OCI-LY7 (cell line): Measurements from ENCODE around the gene TLE5. TPM values are rescaled to one million over a fixed set of nuclear protein-coding genes. Genes with fewer than 3 reads are reported as not detected.
A peak's percentile ranks its signal among the peaks of the same experiment; 100 is the strongest.

Source experiments
- BruUV-seq: library from RNA; stranded (reverse); fragments of 400-500 nt; replicated peaks from 2 replicates; lab custom pipeline; 2021; lab: Mats Ljungman, UMichigan
- CTCF ChIA-PET: fragments of 300-600 bp; sonication (Branson Sonifier 250); formaldehyde crosslinking; loops from one replicate; lab custom pipeline; 2022; ENCODE audit warnings: antibody characterized with exemption; ENCODE audit not compliant: unreplicated experiment; lab: Charles Lee
- POLR2A ChIA-PET: fragments of 300-600 bp; sonication (Branson Sonifier 250); formaldehyde crosslinking; loops from one replicate; lab custom pipeline; 2022; ENCODE audit warnings: antibody characterized with exemption; lab: Charles Lee
- DNase-seq: peaks from one replicate; pipeline ENCODE4 v3.0.0-alpha.2; 2015; ENCODE audit warnings: low spot score
- H2AFZ ChIP-seq: fragments of 200-600 bp; sonication (generic), shearing (Covaris generic); 2 replicates; pipeline ENCODE4 v1.6.1; 2014; ENCODE audit warnings: mild to moderate bottlenecking, antibody characterized with exemption, low read length, moderate library complexity
- H3K27ac ChIP-seq: fragments of 200-600 bp; sonication (generic); 2 replicates; pipeline ENCODE4 v1.5.1; 2014; ENCODE audit warnings: mixed run types, low read depth, mild to moderate bottlenecking, moderate library complexity, low read length, inconsistent platforms; ENCODE audit not compliant: poor library complexity, severe bottlenecking
- H3K36me3 ChIP-seq: fragments of 200-600 bp; sonication (generic); 2 replicates; pipeline ENCODE4 v1.6.1; 2014; ENCODE audit warnings: mild to moderate bottlenecking, antibody characterized with exemption, low read length, moderate library complexity, mixed read lengths; ENCODE audit not compliant: insufficient read depth
- H3K4me1 ChIP-seq: fragments of 200-600 bp; sonication (generic); 2 replicates; pipeline ENCODE4 v1.5.1; 2014; ENCODE audit warnings: mild to moderate bottlenecking, low read length; ENCODE audit not compliant: insufficient read depth, poor library complexity, severe bottlenecking
- H3K4me2 ChIP-seq: fragments of 200-600 bp; sonication (generic); 2 replicates; pipeline ENCODE4 v1.6.1; 2014; ENCODE audit warnings: mild to moderate bottlenecking, low read length
- H3K4me3 ChIP-seq: fragments of 200-600 bp; sonication (generic); 2 replicates; pipeline ENCODE4 v1.5.1; 2014; ENCODE audit warnings: mild to moderate bottlenecking, low read depth, low read length; ENCODE audit not compliant: poor library complexity, severe bottlenecking
- H3K79me2 ChIP-seq: fragments of 200-600 bp; sonication (generic); 2 replicates; pipeline ENCODE4 v1.6.1; 2016; ENCODE audit warnings: low read depth, mild to moderate bottlenecking, low read length, moderate library complexity, mixed read lengths; ENCODE audit not compliant: insufficient read depth
- H3K9me2 ChIP-seq: fragments of 200-600 bp; sonication (generic); 2 replicates; pipeline ENCODE4 v1.6.1; 2016; ENCODE audit warnings: mild to moderate bottlenecking, low read length, mixed read lengths; ENCODE audit not compliant: insufficient read depth
- H3K9me3 ChIP-seq: fragments of 200-600 bp; sonication (generic); 2 replicates; pipeline ENCODE4 v1.6.1; 2014; ENCODE audit warnings: mild to moderate bottlenecking, mixed run types, low read length, mixed read lengths
- H4K20me1 ChIP-seq: fragments of 200-600 bp; sonication (generic); 2 replicates; pipeline ENCODE4 v1.6.1; 2014; ENCODE audit warnings: mild to moderate bottlenecking, antibody characterized with exemption, low read length, moderate library complexity, mixed read lengths; ENCODE audit not compliant: insufficient read depth
- CTCF ChIP-seq: fragments of 200-600 bp; sonication (generic); conservative IDR thresholded peaks from 2 replicates; pipeline ENCODE4 v1.5.1; 2014; ENCODE audit warnings: mild to moderate bottlenecking, antibody characterized with exemption, low read length, moderate library complexity, mixed read lengths
- EZH2phosphoT487 ChIP-seq: fragments of 200-600 bp; sonication (generic); IDR thresholded peaks from 2 replicates; pipeline ENCODE4 v1.6.1; 2018; ENCODE audit warnings: low read depth, borderline replicate concordance, mild to moderate bottlenecking, mixed run types, antibody characterized with exemption, low read length, moderate library complexity, mixed read lengths
- intact Hi-C: fragments of 100-400 bp; cut with micrococcal nuclease; formaldehyde crosslinking; loops from one replicate; pipeline ENCODE4 v1.10.0; 2022; ENCODE audit not compliant: unreplicated experiment
- total RNA-seq, 2 experiments: library from RNA; depleted of rRNA in 1 of 2; stranded (reverse); fragments of >200 nt in 1 of 2; shearing (Covaris generic) in 1 of 2; gene quantifications; 2 replicates each; pipeline ENCODE4 v1.2.3, GENCODE V29; 2014 to 2022

The TLE5 gene
- total RNA-seq, 2 experiments from 2014 or later, result 376 to 424 TPM

- no TSS peak for BruUV-seq
- DNase-seq, result no peak
- H2AFZ ChIP-seq, result 0 out of 2 replicates have a peak overlapping the region, but pooled peaks have one; percentile 23
- no peak overlapping the region for H3K27ac ChIP-seq
- CTCF ChIA-PET, result no interaction called here
- H3K79me2 ChIP-seq, result no peaks in the 10 kb centered on the region
- POLR2A ChIA-PET, result no interaction called here
- H3K4me3 ChIP-seq, result no peak overlapping the region
- TF ChIP-seq CTCF (no peak), EZH2phosphoT487 (no peak)
- intact Hi-C loops, result no loop called here
- no peaks in the 10 kb centered on the region for H4K20me1 ChIP-seq
- no peaks in the 10 kb centered on the region for H3K9me3 ChIP-seq
- peaks cover 28% of the 10 kb centered on the region for H3K4me1 ChIP-seq
- no peaks in the 10 kb centered on the region for H3K9me2 ChIP-seq
- no peaks in the 10 kb centered on the region for H3K36me3 ChIP-seq
- H3K4me2 ChIP-seq, result peak overlapping the region; percentile 35; the same call in 1 of the 2 replicates
Observed at GRCh38 chr19:3025549-3025886, 36.8 kb downstream of the TLE5 start.

- no peaks in the 10 kb centered on the region for H3K9me3 ChIP-seq
- peak overlapping the region; percentile 35; the same call in 1 of the 2 replicates for H3K4me2 ChIP-seq
- POLR2A ChIA-PET, result no interaction called here
- no TSS peak for BruUV-seq
- CTCF ChIA-PET, result no interaction called here
- peak overlapping the region; percentile 21 for H3K4me3 ChIP-seq
- H3K9me2 ChIP-seq, result no peaks in the 10 kb centered on the region
- peak overlapping the region; percentile 23; the same call in 1 of the 2 replicates for H2AFZ ChIP-seq
- H3K36me3 ChIP-seq, result no peaks in the 10 kb centered on the region
- peaks cover 28% of the 10 kb centered on the region for H3K4me1 ChIP-seq
- H4K20me1 ChIP-seq, result no peaks in the 10 kb centered on the region
- peak; percentile 34 for DNase-seq
- H3K79me2 ChIP-seq, result no peaks in the 10 kb centered on the region
- TF ChIP-seq EZH2phosphoT487, result no peak
- TF ChIP-seq CTCF, result no peak
- intact Hi-C loops, result no loop called here
- H3K27ac ChIP-seq, result no peak overlapping the region
Observed at GRCh38 chr19:3024870-3025548, 37.3 kb downstream of the TLE5 start.

GRCh38 chr19:3024509-3024869 is 37.8 kb downstream of the TLE5 start:
- ChIA-PET POLR2A (no interaction called here), CTCF (no interaction called here)
- Histone ChIP-seq H3K4me3 (peak overlapping the region; percentile 21), H3K79me2 (no peaks in the 10 kb centered on the region), H3K4me2 (peak overlapping the region; percentile 35; the same call in 1 of the 2 replicates), H3K27ac (no peak overlapping the region), H3K36me3 (no peaks in the 10 kb centered on the region), H2AFZ (peak overlapping the region; percentile 23; the same call in 1 of the 2 replicates), H3K9me2 (no peaks in the 10 kb centered on the region), H3K4me1 (peaks cover 28% of the 10 kb centered on the region), H4K20me1 (no peaks in the 10 kb centered on the region), H3K9me3 (no peaks in the 10 kb centered on the region)
- intact Hi-C loops, result no loop called here
- no peak for TF ChIP-seq CTCF
- no peak for TF ChIP-seq EZH2phosphoT487
- no peak for DNase-seq
- BruUV-seq, result no TSS peak
